HG02759 (cell line): ENCODE data around the gene AOX1.
"Not testable (repeated sequence)": the region's sequence is repeated elsewhere in the genome, so short reads cannot be mapped to it uniquely, and the experiment has no call there.

Source experiments
- ATAC-seq: cut with Tn5 transposase; IDR thresholded peaks from one replicate; pipeline ENCODE4 v1.9.1; 2021; ENCODE audit warnings: mild to moderate bottlenecking, moderate library complexity; ENCODE audit not compliant: unreplicated experiment

The AOX1 gene

GRCh38 chr2:200600549-200601225, 14.9 kb downstream of the AOX1 start:
- no peak for ATAC-seq

- no peak for ATAC-seq
Measured at GRCh38 chr2:200602584-200602983, 16.8 kb downstream of the AOX1 start.

GRCh38 chr2:200603972-200604371, 18.2 kb downstream of the AOX1 start:
- ATAC-seq, result no peak

- no peak for ATAC-seq
Measured at GRCh38 chr2:200604571-200605255, 18.9 kb downstream of the AOX1 start.

- no peak for ATAC-seq
Measured at GRCh38 chr2:200608341-200609027, 22.7 kb downstream of the AOX1 start.

GRCh38 chr2:200609028-200609614, 23.3 kb downstream of the AOX1 start:
- no peak for ATAC-seq

GRCh38 chr2:200610217-200610616, 24.4 kb downstream of the AOX1 start:
- not testable (repeated sequence) for ATAC-seq

GRCh38 chr2:200613692-200614091, 27.9 kb downstream of the AOX1 start:
- ATAC-seq, result no peak

- ATAC-seq, result no peak
Measured at GRCh38 chr2:200614249-200614648, 28.4 kb downstream of the AOX1 start.

- peak; percentile 58 for ATAC-seq
Measured at GRCh38 chr2:200615247-200615646, 29.4 kb downstream of the AOX1 start.

GRCh38 chr2:200616193-200616592, 30.4 kb downstream of the AOX1 start:
- no peak for ATAC-seq

GRCh38 chr2:200616656-200617055, 30.8 kb downstream of the AOX1 start:
- ATAC-seq, result no peak

- no peak for ATAC-seq
Measured at GRCh38 chr2:200617156-200618053, 31.6 kb downstream of the AOX1 start.

- no peak for ATAC-seq
Measured at GRCh38 chr2:200618054-200618419, 32.2 kb downstream of the AOX1 start.

GRCh38 chr2:200618590-200619021, 32.8 kb downstream of the AOX1 start:
- ATAC-seq, result no peak

- ATAC-seq, result no peak
Measured at GRCh38 chr2:200619279-200619678, 33.5 kb downstream of the AOX1 start.

GRCh38 chr2:200620606-200621390, 35.0 kb downstream of the AOX1 start:
- no peak for ATAC-seq

- no peak for ATAC-seq
Measured at GRCh38 chr2:200622106-200622505, 36.3 kb downstream of the AOX1 start.

GRCh38 chr2:200624026-200624425, 38.2 kb downstream of the AOX1 start:
- ATAC-seq, result no peak

GRCh38 chr2:200624658-200625057, 38.8 kb downstream of the AOX1 start:
- no peak for ATAC-seq
